SK-N-MC (cell line): ENCODE data around the gene UGT1A10.

Experiments
- DNase-seq: peaks from one replicate; pipeline ENCODE4 v3.0.0-alpha.2; 2011; ENCODE audit warnings: low read depth, low spot score
- H3K27ac ChIP-seq: fragments of 200-600 bp; sonication (generic); 2 replicates; pipeline ENCODE4 v1.5.1; 2016; ENCODE audit warnings: mixed run types
- H3K36me3 ChIP-seq: fragments of 200-600 bp; sonication (generic); 2 replicates; pipeline ENCODE4 v1.6.1; 2017; ENCODE audit warnings: antibody characterized with exemption, low read length, mixed read lengths; ENCODE audit not compliant: insufficient read depth
- H3K4me3 ChIP-seq: fragments of 200-600 bp; sonication (generic); 2 replicates; pipeline ENCODE4 v1.5.1; 2016
- H3K9ac ChIP-seq: fragments of 200-600 bp; sonication (generic); 2 replicates; pipeline ENCODE4 v1.8.0; 2017; ENCODE audit warnings: mixed run types, mixed read lengths; ENCODE audit not compliant: insufficient read length
- H3K9me3 ChIP-seq: fragments of 200-600 bp; sonication (generic); 2 replicates; pipeline ENCODE4 v1.6.1; 2017; ENCODE audit warnings: low read depth, mild to moderate bottlenecking, antibody characterized with exemption, low read length, moderate library complexity, mixed read lengths
- EZH2 ChIP-seq: fragments of 200-600 bp; sonication (generic); IDR thresholded peaks from one replicate; pipeline ENCODE4 v1.6.1; 2017; ENCODE audit warnings: antibody characterized with exemption
- FOXP2 ChIP-seq: optimal IDR thresholded peaks from 2 replicates; pipeline ENCODE3; 2011; ENCODE audit warnings: mild to moderate bottlenecking, moderate library complexity; ENCODE audit not compliant: insufficient read depth; ENCODE audit errors: extremely low read length, control extremely low read depth
- POLR2AphosphoS5 ChIP-seq: IDR thresholded peaks from 2 replicates; pipeline ENCODE4 v1.6.1; 2012; ENCODE audit warnings: mild to moderate bottlenecking, low read depth, low read length, borderline replicate concordance

Gene UGT1A10

GRCh38 chr2:233803994-233804393 is 167.7 kb downstream of the UGT1A10 start:
- no peak overlapping the region for H3K4me3 ChIP-seq

GRCh38 chr2:233807215-233807865 is 171.1 kb downstream of the UGT1A10 start:
- H3K9me3 ChIP-seq: no peaks in the 10 kb centered on the region
- TF ChIP-seq FOXP2: no peak
- TF ChIP-seq POLR2AphosphoS5: peak; percentile 1; the same call in 1 of the 2 replicates
- no peaks in the 10 kb centered on the region for H3K36me3 ChIP-seq
- no peak overlapping the region for H3K9ac ChIP-seq
- DNase-seq: no peak
- no peak overlapping the region for H3K4me3 ChIP-seq
- no peak overlapping the region for H3K27ac ChIP-seq

More at GRCh38 chr2:233803994-233804393, 167.7 kb downstream of the UGT1A10 start:
- H3K27ac ChIP-seq: no peak overlapping the region
- no peaks in the 10 kb centered on the region for H3K9me3 ChIP-seq
- no peaks in the 10 kb centered on the region; the same call in 1 of the 2 replicates for H3K36me3 ChIP-seq
- DNase-seq: no peak
- no peak overlapping the region for H3K9ac ChIP-seq
- no peak for TF ChIP-seq FOXP2
- no peak for TF ChIP-seq EZH2
- TF ChIP-seq POLR2AphosphoS5: no peak

- no peak for DNase-seq
- H3K9me3 ChIP-seq: no peaks in the 10 kb centered on the region
- H3K9ac ChIP-seq: no peak overlapping the region
- no peak overlapping the region for H3K4me3 ChIP-seq
- TF ChIP-seq FOXP2: no peak
- TF ChIP-seq EZH2: no peak
- TF ChIP-seq POLR2AphosphoS5: no peak
- H3K27ac ChIP-seq: no peak overlapping the region
- no peaks in the 10 kb centered on the region for H3K36me3 ChIP-seq
These were observed 172.0 kb downstream of the UGT1A10 start for GRCh38 chr2:233807966-233808935.

GRCh38 chr2:233810385-233810784 is 174.1 kb downstream of the UGT1A10 start:
- no peak for TF ChIP-seq FOXP2
- no peak overlapping the region for H3K4me3 ChIP-seq
- no peak overlapping the region for H3K9ac ChIP-seq

GRCh38 chr2:233811087-233811486 is 174.8 kb downstream of the UGT1A10 start:
- Histone ChIP-seq H3K27ac (no peak overlapping the region), H3K4me3 (no peak overlapping the region), H3K36me3 (peaks cover 8% of the 10 kb centered on the region; the same call in 1 of the 2 replicates), H3K9me3 (no peaks in the 10 kb centered on the region), H3K9ac (no peak overlapping the region)
- TF ChIP-seq FOXP2: no peak
- no peak for TF ChIP-seq EZH2
- no peak for TF ChIP-seq POLR2AphosphoS5
- DNase-seq: no peak

More at GRCh38 chr2:233810385-233810784, 174.1 kb downstream of the UGT1A10 start:
- H3K36me3 ChIP-seq: peaks cover 5% of the 10 kb centered on the region; the same call in 1 of the 2 replicates
- no peak for DNase-seq
- no peak overlapping the region for H3K27ac ChIP-seq
- H3K9me3 ChIP-seq: no peaks in the 10 kb centered on the region

- Histone ChIP-seq H3K9me3 (no peaks in the 10 kb centered on the region), H3K36me3 (peaks cover 11% of the 10 kb centered on the region; the same call in 1 of the 2 replicates), H3K9ac (no peak overlapping the region), H3K27ac (no peak overlapping the region), H3K4me3 (no peak overlapping the region)
- no peak for TF ChIP-seq FOXP2
- TF ChIP-seq EZH2: no peak
- no peak for TF ChIP-seq POLR2AphosphoS5
- no peak for DNase-seq
These were observed 175.5 kb downstream of the UGT1A10 start for GRCh38 chr2:233811732-233812131.

GRCh38 chr2:233813236-233814055 is 177.2 kb downstream of the UGT1A10 start:
- no peak for DNase-seq
- H3K4me3 ChIP-seq: no peak overlapping the region
- H3K27ac ChIP-seq: no peak overlapping the region
- no peak overlapping the region for H3K9ac ChIP-seq
- H3K36me3 ChIP-seq: peaks cover 11% of the 10 kb centered on the region; the same call in 1 of the 2 replicates
- TF ChIP-seq POLR2AphosphoS5 (no peak; the same call in 1 of the 2 replicates), EZH2 (no peak), FOXP2 (no peak)
- no peaks in the 10 kb centered on the region for H3K9me3 ChIP-seq

- Histone ChIP-seq H3K9ac (no peak overlapping the region), H3K36me3 (peaks cover 11% of the 10 kb centered on the region; the same call in 1 of the 2 replicates), H3K4me3 (no peak overlapping the region), H3K27ac (no peak overlapping the region), H3K9me3 (no peaks in the 10 kb centered on the region)
- TF ChIP-seq FOXP2 (no peak), POLR2AphosphoS5 (0 out of 2 replicates have a peak, but pooled peaks have one; percentile 15), EZH2 (no peak)
- DNase-seq: no peak
These were observed 178.0 kb downstream of the UGT1A10 start for GRCh38 chr2:233814056-233814835.
